Keratinocyte (primary cell): Measurements from ENCODE around the gene FBXW2. TPM values are rescaled to one million over a fixed set of nuclear protein-coding genes. Genes with fewer than 3 reads are reported as not detected.
"Not testable (repeated sequence)": the region's sequence is repeated elsewhere in the genome, so short reads cannot be mapped to it uniquely, and the experiment has no call there.

Source experiments
- DNase-seq: peaks from one replicate; pipeline ENCODE4 v3.0.0-alpha.2; 2011; ENCODE audit warnings: low read depth, missing footprints, low spot score
- FAIRE-seq: peaks from 2 replicates; lab custom pipeline; 2011; peaks lifted over from hg19 to GRCh38; lab: Jason Lieb, UNC
- H2AFZ ChIP-seq: 2 replicates; pipeline ENCODE4 v1.6.0; 2012; ENCODE audit warnings: low read length, control low read depth, inconsistent platforms; ENCODE audit not compliant: control insufficient read depth
- H3K27ac ChIP-seq: 2 replicates; pipeline ENCODE4 v1.5.1; 2011; ENCODE audit warnings: low read length; ENCODE audit not compliant: control insufficient read depth, insufficient read depth
- H3K27me3 ChIP-seq: 3 replicates; pipeline ENCODE4 v1.6.0; 2011; ENCODE audit warnings: low read length; ENCODE audit not compliant: control insufficient read depth, insufficient read depth; ENCODE audit errors: extremely low read depth
- H3K36me3 ChIP-seq, 2 experiments: 2 replicates in 1 of 2; 3 replicates in 1 of 2; pipeline ENCODE4 v1.5.1; 2011; ENCODE audit warnings: low read length in 2 of 2, mild to moderate bottlenecking in 1 of 2; ENCODE audit not compliant: control insufficient read depth in 2 of 2, insufficient read depth in 2 of 2; ENCODE audit errors: extremely low read depth in 1 of 2
- H3K4me1 ChIP-seq: 3 replicates; pipeline ENCODE4 v1.5.1; 2011; ENCODE audit warnings: low read length; ENCODE audit not compliant: control insufficient read depth, insufficient read depth; ENCODE audit errors: extremely low read depth
- H3K4me2 ChIP-seq: 3 replicates; pipeline ENCODE4 v1.6.0; 2011; ENCODE audit warnings: low read depth, low read length; ENCODE audit not compliant: control insufficient read depth, insufficient read depth; ENCODE audit errors: extremely low read depth
- H3K4me3 ChIP-seq, 3 experiments: fragments of 200-600 bp in 1 of 3; sonication (generic) in 1 of 3; 2 replicates in 2 of 3; 3 replicates in 1 of 3; pipeline ENCODE4 v1.5.1; 2011 to 2016; ENCODE audit warnings: low read length in 3 of 3, mild to moderate bottlenecking in 3 of 3, control low read depth in 2 of 3, inconsistent platforms in 1 of 3, low read depth in 1 of 3, mixed read lengths in 1 of 3, mixed run types in 1 of 3, moderate library complexity in 1 of 3; ENCODE audit not compliant: control insufficient read depth in 2 of 3, insufficient read depth in 2 of 3; ENCODE audit errors: extremely low read depth in 1 of 3
- H3K79me2 ChIP-seq: 2 replicates; pipeline ENCODE4 v1.6.0; 2012; ENCODE audit warnings: low read length; ENCODE audit not compliant: control insufficient read depth, insufficient read depth
- H3K9ac ChIP-seq: 3 replicates; pipeline ENCODE4 v1.6.0; 2011; ENCODE audit warnings: low read length; ENCODE audit not compliant: control insufficient read depth, insufficient read depth; ENCODE audit errors: extremely low read depth
- H3K9me1 ChIP-seq: 3 replicates; pipeline ENCODE4 v1.6.0; 2011; ENCODE audit warnings: low read length; ENCODE audit not compliant: control insufficient read depth, insufficient read depth; ENCODE audit errors: extremely low read depth
- H3K9me3 ChIP-seq: 2 replicates; pipeline ENCODE4 v1.5.1; 2012; ENCODE audit warnings: low read depth, low read length; ENCODE audit not compliant: control insufficient read depth
- H4K20me1 ChIP-seq: 3 replicates; pipeline ENCODE4 v1.6.0; 2011; ENCODE audit warnings: low read length; ENCODE audit not compliant: control insufficient read depth, insufficient read depth; ENCODE audit errors: extremely low read depth
- CTCF ChIP-seq, 3 experiments: IDR thresholded peaks in 1 of 3; conservative IDR thresholded peaks in 1 of 3; optimal IDR thresholded peaks in 1 of 3; 2 replicates in 2 of 3; 3 replicates in 1 of 3; pipeline versions ENCODE3 to v1.5.1; 2011; ENCODE audit warnings: low read length in 3 of 3, mild to moderate bottlenecking in 3 of 3, moderate library complexity in 2 of 3, control low read depth in 1 of 3, inconsistent platforms in 1 of 3; ENCODE audit not compliant: insufficient read depth in 2 of 3; ENCODE audit errors: extremely low read depth in 1 of 3
- EZH2 ChIP-seq: IDR thresholded peaks from one replicate; pipeline ENCODE4 v1.6.1; 2012; ENCODE audit warnings: inconsistent platforms, mild to moderate bottlenecking, low read length, moderate library complexity
- dilution Hi-C: fragments of 300-500 bp; cut with MboI; formaldehyde crosslinking; loops from one replicate; pipeline ENCODE4 v1.7.0; 2020; ENCODE audit warnings: low sequenced_read_pairs; ENCODE audit not compliant: extremely low pct_ligation_motif_present
- polyA plus RNA-seq, 5 experiments: library from polyadenylated mRNA; depleted of rRNA in 3 of 5; stranded (reverse) in 3 of 5; stranded (forward) in 1 of 5; unstranded in 1 of 5; fragments of >200 nt; gene quantifications; 1 replicate in 1 of 5; 2 replicates in 3 of 5; 3 replicates in 1 of 5; pipeline versions ENCODE4 v1.2.1 to v1.2.3, GENCODE V29; 2011 to 2012; ENCODE audit warnings: missing spikeins in 2 of 5, low read depth in 1 of 5, low replicate concordance in 1 of 5

Gene FBXW2
- polyA plus RNA-seq, 1 donor (not counting 4 experiments of a cell fraction or from before 2014, with no cell fraction given) = 68.3 TPM

GRCh38 chr9:120750421-120750820, 42.8 kb downstream of the FBXW2 start:
- H3K4me3 ChIP-seq = no peak overlapping the region
- H3K9me1 ChIP-seq = no peaks in the 10 kb centered on the region
- TF ChIP-seq CTCF (optimal IDR thresholded peaks at IDR 0.05 in 1 of 3, IDR thresholded peaks at IDR 0.05 in 1 of 3, conservative IDR thresholded peaks at IDR 0.05 in 1 of 3; ENCODE audit: extremely low read depth in 1 of 3, insufficient read depth in 2 of 3, low read length in 3 of 3) (no peak), EZH2 (no peak)
- dilution Hi-C loops = no loop called here
- H4K20me1 ChIP-seq = no peaks in the 10 kb centered on the region
- no peaks in the 10 kb centered on the region for H3K79me2 ChIP-seq
- H3K4me2 ChIP-seq = no peak overlapping the region
- no peak for FAIRE-seq
- no peak overlapping the region for H3K9ac ChIP-seq
- H3K27ac ChIP-seq = no peak overlapping the region
- no peaks in the 10 kb centered on the region for H3K9me3 ChIP-seq
- no peak for DNase-seq
- no peaks in the 10 kb centered on the region for H3K27me3 ChIP-seq
- peaks cover 8% of the 10 kb centered on the region for H3K4me1 ChIP-seq
- no peaks in the 10 kb centered on the region for H3K36me3 ChIP-seq
- no peak overlapping the region for H2AFZ ChIP-seq

- dilution Hi-C loops, H3K9ac ChIP-seq, H3K4me2 ChIP-seq, H3K36me3 ChIP-seq, H3K27me3 ChIP-seq, H3K79me2 ChIP-seq, H3K9me3 ChIP-seq, H2AFZ ChIP-seq, DNase-seq, H4K20me1 ChIP-seq, H3K27ac ChIP-seq, FAIRE-seq, H3K9me1 ChIP-seq, H3K4me3 ChIP-seq: not testable (repeated sequence)
- peaks cover 11% of the 10 kb centered on the region for H3K4me1 ChIP-seq
Observed at GRCh38 chr9:120746366-120746765, 46.9 kb downstream of the FBXW2 start.

GRCh38 chr9:120745278-120745677, 47.9 kb downstream of the FBXW2 start:
- dilution Hi-C loops = no loop called here
- H3K4me1 ChIP-seq = peaks cover 3% of the 10 kb centered on the region
- no peak overlapping the region for H3K27ac ChIP-seq

More at GRCh38 chr9:120745278-120745677, 47.9 kb downstream of the FBXW2 start:
- FAIRE-seq = no peak
- Histone ChIP-seq H3K9ac (no peak overlapping the region), H3K9me1 (no peaks in the 10 kb centered on the region), H2AFZ (no peak overlapping the region), H3K36me3 (no peaks in the 10 kb centered on the region), H3K4me2 (no peak overlapping the region), H3K9me3 (no peaks in the 10 kb centered on the region), H4K20me1 (no peaks in the 10 kb centered on the region), H3K4me3 (no peak overlapping the region), H3K79me2 (no peaks in the 10 kb centered on the region), H3K27me3 (no peaks in the 10 kb centered on the region)
- no peak for TF ChIP-seq EZH2
- no peak for TF ChIP-seq CTCF (optimal IDR thresholded peaks at IDR 0.05 in 1 of 3, IDR thresholded peaks at IDR 0.05 in 1 of 3, conservative IDR thresholded peaks at IDR 0.05 in 1 of 3; ENCODE audit: extremely low read depth in 1 of 3, insufficient read depth in 2 of 3, low read length in 3 of 3)
- DNase-seq = no peak
